ENCODE data around the gene MORN1.

MORN1 gene

DNA sequence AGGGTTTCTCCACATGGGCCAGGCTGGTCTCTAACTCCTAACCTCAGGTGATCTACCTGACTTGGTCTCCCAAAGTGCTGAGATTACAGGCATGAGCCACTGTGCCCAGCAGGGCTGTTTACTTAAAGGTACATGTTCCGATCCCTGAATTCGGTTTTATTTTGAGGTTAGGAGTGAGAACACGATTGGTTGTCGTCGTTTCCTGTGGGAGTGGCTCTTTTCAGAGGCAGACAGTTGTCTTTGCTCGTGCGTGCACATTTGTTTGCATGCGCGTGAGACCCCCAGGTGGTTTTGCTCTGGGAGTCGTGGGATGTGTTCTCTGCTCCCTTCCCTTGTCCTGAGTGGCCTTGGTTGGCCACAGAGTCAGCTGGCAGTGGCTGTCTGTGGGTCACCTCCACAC, 103.0 kb downstream of the MORN1 start:
- no peak for DNase-seq

DNA sequence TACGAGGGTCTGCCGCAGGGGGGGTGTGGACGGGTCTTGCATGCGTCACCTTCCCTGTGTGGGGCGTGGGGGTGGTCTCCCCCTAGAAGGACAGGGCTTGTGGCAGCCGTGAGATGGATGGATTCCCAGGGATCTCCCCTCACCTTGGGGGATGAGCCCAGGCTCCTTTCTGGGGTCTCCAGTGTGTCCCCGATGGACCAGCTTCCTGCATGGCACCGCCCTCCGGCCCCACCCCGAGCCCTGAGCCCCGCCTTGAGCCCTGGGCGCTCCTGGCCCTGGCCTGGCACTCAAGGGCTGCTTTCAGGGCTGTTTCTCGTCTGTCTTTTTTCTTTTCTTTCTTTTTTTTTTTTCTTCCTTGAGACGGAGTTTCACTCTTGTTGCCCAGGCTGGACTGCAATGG, 103.7 kb downstream of the MORN1 start:
- DNase-seq, result no peak

DNA sequence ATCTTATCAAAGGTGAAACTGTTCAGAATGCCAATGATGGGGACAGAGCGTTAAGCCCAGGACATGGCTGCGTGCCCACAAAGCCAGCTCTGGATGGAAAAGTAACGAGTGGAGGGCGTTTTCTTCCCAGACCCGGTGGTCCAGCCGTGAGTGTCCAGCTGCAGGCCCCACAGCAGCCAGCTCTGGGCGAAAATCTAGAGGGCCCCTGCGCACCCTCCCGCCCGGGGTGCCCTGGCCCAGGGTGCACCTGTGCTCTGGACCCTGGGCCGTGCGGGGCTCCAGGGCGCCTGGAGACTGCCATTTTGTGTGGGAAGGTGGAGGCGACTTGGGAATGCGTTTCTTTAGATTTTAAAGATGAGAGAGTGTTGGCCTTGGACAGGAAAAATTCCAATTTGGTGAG, 104.4 kb downstream of the MORN1 start:
- no peak for DNase-seq

DNA sequence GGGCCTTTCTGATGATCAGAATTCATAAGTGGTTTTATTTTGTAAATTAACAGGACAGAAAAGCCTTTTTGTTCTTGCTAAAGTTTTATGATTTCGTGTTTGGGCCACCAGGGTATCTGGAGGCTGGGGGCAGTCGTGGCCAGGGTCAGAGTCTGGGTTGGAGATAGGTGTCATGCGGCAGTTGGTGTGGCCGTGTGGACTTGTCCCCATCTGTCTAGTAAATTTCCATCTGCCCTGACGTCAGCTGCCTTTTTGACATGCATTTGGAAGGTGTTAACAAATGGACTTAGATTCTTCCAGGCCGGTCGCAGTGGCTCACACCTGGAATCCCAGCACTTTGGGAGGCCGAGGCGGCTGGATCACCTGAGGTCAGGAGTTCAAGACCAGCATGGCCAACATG, 106.4 kb downstream of the MORN1 start:
- no peak for DNase-seq

DNA sequence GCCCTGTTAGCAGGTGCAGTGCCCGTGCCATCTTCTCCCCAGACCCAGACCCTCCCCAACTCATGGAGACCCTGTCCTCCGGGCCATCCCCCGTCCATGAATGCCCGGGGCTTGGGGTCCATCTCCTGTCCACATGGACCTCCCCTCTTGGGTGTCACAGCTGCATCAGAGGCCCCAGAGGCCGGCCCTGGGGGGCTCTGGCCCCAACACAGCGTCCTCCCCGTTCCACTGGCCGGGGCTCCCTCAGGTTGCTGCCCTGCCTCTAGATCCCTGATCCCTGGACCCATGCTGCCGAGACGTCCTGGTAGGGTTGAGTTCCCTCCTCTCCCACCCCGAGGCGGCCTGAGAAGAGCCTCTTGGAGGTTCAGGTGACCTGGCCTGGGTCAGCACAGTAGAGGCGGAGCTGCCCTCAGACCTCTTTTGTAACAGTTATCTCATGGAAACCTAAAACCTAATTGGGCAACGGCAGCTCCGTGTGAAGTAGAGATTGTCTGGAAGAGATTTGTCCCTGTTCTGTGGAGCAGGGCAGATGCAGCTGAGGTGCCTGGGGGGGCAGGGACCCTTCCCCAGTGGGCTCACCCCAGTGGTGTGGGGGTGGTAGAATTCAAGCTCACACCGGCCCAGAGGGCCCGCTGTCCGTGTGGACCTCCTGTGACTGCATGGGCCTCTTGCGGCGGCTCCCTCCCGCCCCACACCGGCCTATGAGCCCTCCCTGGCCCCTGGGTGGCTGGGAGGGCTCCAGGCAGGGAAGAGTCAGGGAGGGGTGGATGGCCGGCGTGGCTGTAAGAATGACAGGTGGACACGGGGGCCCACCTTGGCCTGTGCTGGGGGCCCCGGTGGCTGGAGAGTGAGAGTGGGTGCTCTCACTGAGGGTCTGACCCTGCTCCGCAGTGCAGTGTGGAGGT, 107.1 kb downstream of the MORN1 start:
- DNase-seq, result no peak

DNA sequence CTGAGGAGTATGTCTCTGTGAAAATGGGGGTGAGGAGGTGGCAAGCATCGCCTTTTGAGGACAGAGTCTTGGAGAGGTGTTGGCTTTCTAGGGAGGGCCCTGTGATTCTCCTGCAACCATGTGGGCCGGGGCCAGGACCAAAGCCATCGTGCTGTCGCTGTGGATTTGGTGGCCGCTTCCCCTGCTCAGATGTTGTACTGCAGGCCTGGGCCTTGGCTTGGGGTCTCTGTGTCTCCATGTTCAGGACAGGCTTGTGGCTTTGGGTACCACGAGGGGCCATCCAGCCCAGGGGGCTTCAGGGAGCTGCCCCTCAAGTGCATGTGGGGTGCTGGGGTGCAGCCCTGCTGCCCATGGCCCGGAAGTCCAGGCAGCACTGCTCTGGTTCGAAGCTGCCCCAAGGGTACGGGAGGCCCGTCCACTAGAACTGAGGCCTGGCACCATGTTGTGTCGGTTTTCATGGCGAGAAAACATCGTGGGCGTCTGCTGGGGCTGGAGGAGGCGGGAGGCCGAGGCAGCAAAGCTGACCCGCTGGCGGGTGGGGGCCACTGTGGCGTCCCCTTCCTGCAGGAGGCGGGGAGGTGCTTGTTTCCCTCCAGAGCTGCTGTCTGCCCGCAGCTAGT, 107.9 kb downstream of the MORN1 start:
- DNase-seq, result no peak

DNA sequence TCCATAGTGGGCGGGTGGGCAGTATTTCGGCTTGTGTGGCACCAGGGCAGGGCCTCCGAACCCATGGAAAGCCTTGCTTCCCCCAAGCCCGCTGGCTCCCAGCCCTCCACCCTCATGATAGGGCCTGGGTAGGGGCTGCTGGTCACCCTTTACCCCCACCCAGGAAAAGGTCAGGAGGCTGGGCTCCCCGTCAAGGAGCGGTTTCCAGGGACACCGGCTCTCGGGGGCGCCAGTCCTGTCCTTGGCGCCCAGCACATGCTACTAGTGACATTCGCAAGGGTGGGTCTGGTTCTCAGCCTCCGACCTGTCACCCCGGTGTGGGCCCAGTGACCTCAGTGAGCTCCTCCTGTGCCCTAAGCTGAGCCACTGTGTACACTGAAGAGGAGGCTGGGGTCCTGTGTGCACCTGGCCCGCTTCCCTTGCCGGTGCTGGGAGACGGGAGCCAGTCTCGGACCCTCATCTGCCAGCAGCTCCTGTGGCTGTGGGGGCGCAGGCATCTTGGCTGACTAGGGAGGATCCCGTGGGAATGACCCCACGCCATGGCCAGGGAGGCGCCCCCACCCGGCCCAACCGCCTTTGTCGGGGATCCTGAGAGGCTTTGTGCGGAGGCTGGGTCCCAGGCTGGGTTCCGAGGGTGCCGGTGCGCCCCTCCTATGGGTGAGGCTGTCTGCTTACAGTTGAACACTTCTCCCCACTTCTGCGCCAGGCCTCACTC, 108.6 kb downstream of the MORN1 start:
- no peak for DNase-seq

DNA sequence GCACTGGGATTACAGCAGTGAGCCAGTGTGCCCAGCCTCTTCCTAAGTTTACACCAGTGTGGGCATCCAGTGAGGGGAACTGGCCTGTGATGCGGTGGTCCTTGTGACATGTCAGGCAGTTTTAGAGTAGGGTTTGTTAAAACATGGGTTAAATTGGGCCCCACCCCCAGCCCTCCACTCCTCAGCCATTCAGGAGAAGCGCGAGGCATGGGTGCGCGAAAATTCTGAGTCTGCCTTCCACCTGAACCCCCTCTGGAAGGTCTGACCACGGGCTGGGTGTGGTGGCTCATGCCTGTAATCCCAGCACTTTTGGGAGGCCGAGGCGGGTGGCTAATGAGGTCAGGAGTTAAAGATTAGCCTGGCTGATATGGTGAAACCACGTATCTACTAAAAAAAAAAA, 111.5 kb downstream of the MORN1 start:
- no peak for DNase-seq

DNA sequence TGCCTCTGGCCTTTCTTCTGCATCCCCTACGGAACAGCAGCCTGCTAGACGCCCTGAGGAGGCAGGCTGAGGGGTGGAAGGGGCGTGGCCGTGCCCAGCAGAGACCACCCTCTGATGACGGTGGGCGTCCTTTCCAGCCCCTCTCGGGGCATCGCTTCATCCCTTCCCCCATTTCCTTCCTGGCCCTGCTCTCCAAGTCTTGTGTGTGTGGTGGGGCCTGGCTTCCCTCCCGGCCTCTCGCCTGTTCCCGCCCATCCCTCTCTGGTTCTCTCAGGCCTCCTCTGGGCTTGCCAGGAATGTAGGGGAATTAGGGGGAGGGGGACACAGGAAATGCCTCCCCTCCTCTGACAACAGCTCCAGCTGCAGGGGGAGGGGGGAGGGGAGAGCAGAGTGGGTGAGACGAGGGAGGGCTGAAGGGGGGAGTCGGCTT, 112.1 kb downstream of the MORN1 start:
- no peak for DNase-seq

DNA sequence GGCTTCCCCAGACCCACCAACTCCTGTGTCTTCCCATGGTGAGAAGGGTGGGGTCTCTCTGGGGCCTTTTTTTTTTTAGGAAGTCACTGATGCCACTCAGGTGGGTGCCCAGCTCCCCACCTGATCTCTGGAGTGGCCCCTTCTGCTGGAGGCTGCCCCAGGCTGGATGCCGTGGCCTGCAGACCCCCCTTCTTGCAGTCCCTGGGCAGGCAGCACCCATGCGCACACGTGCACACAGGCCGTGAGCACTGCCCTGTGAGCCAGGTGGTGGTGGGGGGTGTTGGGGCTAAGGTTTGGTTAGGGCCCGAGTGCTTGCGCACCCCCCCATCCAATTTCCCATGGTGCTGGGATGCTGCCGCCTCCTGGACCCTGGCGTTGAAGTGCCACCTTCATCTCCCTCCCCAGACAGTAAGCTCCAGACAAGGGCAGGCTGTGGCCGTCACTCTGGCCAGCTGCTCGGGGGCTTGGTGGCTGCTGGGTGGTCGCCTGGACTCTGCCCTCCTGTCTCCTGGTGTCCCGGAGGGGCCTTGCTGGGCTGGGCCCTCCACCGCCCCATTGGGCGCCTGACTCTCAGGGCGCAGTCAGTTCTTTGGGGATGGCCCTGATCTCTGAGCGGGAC, 112.7 kb downstream of the MORN1 start:
- DNase-seq, result no peak

DNA sequence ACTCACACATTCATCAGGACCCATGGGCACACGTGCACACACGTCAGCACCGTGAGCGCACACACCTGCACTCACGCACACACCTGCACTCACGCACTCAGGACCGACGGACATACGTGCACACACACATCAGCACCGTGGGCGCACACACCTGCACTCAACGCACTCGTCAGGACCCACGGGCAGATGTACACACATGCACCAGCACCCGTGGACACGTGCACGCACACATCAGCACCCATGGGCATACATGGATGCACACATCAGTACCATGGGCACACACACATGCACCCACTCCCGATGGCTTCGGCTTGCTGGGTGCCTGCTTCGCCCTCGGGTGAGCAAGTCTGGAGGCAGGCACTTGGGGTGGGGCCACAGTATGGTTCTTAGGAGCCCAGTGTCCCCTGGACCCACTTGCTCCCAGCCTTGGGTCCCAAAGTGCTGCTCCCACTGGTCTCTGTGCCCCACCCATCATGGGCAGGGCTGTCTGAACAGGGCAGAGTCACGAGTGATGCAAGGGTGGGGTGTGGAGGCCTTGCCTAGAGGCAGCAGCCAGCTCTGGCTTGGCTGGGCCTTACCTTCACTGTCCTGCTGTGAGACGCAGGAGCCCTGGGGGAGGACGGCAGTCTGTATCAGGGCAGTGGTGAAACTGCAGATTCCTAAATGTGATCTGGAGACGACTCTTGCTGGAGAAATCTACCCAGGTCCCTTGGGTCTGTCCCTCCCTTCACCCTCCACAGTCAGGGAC, 113.4 kb downstream of the MORN1 start:
- DNase-seq, result no peak

DNA sequence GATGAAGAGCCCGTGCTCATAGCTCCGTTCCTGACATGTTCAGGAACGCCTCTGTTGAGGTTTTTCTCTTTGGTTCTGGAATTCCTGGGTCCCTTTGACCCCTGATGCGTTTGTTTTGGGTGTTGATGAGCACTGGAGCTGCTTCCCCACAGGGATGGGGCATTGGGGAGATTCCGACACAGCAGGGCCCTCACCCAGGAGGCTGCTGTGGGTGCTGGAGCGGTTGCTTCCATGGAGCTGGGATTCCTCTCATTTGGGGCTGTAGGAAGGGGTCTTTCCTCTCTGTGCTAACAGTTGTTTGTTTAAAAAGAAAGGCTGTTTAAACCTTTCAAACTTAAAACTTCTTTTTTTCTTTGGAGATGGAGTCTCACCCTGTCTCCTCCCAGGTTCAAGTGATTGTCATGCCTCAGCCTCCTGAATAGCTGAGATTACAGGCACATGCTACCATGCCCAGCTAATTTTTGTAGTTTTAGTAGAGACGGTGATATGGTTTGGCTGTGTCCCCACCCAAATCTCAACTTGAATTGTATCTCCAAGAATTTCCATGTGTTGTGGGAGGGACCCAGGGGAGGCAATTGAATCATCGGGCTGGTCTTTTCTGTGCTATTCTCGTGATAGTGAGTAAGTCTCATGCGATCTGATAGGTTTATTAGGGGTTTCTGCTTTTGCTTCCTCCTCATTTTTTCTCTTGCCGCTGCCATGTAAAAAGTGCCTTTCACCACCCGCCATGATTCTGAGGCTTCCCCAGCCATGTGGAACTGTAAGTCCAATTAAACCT, 114.4 kb downstream of the MORN1 start:
- no peak for DNase-seq

DNA sequence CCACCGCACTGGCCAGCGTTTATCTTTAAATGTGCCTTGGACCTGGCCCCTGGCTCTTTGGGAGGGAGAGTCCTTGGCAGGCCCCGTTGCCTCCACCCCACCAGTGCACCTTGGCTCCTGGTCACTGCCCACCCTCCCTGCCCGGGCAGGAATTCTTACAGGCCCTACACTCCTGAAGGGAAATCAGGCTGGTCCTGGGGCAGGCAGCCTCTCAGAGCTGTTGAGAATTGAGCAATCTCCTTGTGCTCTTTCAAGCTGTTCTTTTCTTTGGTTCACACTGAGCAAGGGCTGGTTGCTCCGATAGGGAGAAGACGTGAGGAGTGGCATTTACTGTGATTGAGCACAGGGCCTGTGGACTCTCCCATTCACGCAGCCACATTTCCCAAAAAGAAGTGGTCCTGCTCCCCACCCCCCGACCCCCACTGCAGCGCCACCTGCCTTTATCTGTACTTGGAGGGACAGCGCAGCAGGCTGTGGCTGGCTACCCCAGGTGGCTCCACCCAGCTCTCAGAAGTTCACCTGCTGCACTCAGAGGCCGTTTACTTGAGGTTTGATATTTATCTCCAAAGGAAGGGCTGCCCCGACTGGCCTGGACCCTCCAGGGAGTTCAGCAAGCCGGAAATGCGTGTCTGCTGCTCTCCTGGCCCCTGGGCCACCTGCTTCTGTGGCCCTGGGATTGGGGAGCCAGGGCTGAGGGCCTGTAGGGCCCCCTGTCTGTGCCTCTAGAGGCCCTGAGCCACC, 115.4 kb downstream of the MORN1 start:
- no peak for DNase-seq

DNA sequence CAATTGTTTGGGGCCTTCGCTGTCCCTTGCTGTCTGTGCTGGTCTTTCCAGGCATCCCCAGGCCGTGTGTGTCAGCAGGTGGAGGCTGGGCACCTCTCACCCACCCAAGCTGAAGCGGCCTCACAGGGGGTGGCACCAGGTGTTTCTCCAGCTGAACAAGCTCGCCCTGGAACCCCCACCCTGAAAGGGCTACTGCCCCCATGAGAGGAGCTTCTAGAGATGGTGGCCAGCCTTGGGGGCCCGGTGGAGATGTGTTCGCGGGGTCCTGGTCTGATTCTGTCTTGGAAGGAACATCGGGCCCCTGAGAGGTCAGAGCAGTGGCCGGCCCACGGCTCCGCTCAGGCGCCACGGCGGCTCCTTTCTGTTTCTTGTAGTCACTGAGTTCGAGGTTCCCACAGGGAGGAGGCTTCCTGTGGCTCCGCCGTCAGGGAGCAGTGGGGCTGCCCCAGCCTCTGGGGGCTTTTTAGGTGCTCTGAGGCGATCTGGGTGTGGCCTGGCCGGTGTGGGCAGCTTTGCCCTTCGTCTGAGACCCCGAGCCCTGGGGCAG, 116.4 kb downstream of the MORN1 start:
- DNase-seq, result no peak

DNA sequence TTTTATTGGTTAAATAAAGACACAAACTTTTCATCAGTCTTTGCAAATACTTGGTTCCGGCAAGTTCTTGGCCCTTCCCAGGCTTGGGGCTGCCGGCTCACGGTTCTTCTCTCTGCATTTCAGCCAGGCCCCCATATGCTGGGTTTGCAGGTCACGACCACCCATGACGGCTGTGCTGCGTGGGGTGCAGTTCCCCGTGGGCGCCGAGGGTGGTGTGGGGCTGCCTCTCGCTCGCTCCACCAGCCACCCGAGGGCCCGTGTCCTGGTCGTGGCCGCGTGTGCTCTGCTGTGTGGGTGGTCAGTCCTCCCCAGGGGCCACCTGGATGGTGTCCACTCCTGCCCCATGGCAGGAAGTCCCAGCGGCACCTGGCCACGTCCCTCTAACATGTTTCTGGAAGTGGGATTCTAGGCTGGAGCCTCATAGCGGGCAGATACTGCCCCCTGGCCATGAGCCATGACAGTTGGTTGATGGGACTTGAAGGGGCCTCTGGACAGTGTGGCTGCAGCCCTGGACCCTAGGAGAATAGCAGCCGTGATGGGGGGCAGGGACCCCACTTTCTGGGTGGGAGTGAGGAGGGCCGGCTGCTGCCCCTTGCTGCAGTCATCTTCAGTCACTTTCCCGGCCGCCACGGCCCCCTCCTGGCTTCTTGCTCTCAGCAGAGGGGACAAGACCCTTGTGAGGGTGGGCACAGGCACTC, 117.0 kb downstream of the MORN1 start:
- no peak for DNase-seq

DNA sequence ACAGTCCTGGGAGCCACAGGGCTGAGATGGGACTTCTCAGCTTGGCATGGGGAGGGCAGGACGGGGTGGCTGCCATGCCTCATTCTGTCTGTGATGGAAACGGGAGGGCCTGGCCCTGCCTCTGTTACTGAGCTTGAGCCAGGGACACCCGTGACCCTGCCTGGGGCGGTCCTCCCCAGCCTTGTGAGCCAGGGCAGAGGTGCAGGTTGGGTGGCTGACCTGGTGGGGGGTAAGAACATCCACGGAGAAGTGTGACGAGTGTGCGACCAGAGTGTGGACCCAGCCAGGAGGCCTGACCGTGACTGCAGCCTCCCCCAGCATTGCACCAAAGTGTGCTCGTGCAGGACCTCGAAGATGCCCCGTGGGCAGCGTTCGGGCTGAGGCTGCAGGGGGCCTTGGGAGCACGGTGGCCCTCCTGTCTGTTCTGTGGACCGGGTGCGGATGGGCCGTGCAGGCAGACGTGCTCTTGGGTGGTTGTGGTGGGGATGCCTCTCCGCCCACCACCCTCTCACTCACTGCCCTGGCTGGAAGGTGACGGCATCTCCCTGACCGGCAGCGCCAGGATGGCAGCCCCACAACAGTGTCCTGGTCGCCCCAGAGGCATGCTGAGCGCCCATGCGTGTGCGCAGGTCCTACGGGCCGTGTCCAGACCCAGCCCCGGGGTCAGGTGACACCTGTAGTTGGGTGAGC, 117.8 kb downstream of the MORN1 start:
- no peak for DNase-seq

DNA sequence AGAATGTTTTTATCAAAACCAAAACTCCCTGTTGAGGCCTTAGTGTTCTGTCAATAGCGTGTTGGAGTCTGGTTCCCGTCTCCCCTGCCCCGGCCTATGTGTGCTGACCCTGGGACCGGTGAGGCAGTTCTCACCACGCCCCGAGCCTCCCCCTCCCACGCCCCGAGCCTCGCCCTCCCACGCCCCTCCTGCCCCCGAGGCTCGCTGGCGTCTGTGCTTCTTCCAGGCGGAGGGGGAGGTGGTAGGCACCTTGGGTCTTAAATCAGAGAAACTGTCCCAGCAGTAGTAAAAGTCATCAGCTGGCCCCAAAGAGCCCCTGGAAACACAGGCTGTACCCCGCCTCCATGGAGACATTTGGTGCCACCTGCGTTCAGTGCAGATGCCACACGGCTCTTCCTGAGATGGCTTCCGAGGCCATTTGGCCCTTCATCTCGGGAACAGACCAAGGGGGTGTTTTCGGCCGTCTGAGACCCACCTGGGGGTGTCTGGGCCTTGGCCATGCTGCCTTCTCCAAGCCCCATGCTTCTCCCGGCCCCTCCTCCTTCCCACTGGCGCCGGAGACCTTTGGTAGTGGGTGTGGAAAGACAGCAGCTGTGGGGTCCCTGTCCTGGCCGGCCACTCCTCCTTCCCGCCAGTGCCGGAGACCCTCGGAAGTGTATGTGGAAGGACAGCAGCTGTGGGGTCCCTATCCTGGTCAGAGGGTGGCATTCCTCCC, 118.5 kb downstream of the MORN1 start:
- DNase-seq, result no peak

DNA sequence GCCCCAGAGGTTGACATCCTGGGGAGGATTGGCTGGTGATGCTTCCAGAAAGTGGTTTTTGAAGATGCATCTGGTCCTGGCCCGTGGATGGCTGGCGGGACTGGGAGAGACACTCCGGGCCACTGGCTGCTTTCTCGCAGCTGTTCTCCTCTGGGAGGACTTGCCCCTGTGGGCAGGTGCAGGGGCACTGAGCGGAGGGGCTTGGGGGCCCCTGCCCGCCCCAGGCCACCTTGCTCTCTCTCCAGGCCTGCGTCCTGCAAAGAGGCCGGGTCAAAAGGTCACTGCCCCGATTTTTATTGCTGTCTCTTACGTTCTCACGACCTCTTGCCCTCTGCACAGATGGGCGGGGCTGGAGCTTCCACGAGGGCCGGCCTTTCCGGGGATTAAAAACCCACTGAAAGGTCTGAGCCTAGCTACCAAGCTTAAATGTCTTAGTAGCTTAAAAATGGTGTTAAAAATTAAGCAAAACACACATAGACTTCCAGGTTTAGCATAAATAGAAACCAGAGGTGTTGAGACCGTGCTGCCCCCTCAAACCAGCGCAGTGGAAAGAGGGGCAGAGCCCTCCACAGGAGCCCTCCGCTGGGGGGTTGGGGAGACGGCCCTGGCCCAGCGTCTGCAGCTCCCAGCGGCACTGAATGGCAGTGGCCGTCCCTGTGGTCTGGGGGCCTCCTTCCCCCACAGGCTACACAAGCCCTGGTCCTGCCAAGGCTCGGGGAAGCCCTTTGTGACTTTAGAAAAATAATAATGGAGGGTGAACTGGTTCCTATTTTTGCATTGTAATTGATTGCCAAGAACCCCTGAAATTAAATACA, 119.3 kb downstream of the MORN1 start:
- no peak for DNase-seq
